Measurements from ENCODE around the gene SPIRE2.
"Not testable (repeated sequence)": the region's sequence is repeated elsewhere in the genome, so short reads cannot be mapped to it uniquely, and the experiment has no call there.

The SPIRE2 gene

GRCh38 chr16:89828199-89828869 is at the start of gene SPIRE2:
SPIRE2 (plus strand) TSS chr16:89828475; CDS start chr16:89828551, 76 bp downstream.
- peak; percentile 39 for DNase-seq (ENCODE audit: low read depth)

- no peak for DNase-seq (ENCODE audit: low read depth)
Observed at GRCh38 chr16:89779231-89779908, 48.9 kb upstream of the SPIRE2 start.

- no peak for DNase-seq (ENCODE audit: low read depth)
Observed at GRCh38 chr16:89779909-89780305, 48.4 kb upstream of the SPIRE2 start.

- DNase-seq (ENCODE audit: low read depth), result no peak
Observed at GRCh38 chr16:89782489-89782888, 45.8 kb upstream of the SPIRE2 start.

GRCh38 chr16:89783952-89784351 is 44.3 kb upstream of the SPIRE2 start:
- DNase-seq (ENCODE audit: low read depth), result not testable (repeated sequence)

GRCh38 chr16:89784406-89784805 is 43.9 kb upstream of the SPIRE2 start:
- no peak for DNase-seq (ENCODE audit: low read depth)

GRCh38 chr16:89785523-89786155 is 42.6 kb upstream of the SPIRE2 start:
- DNase-seq (ENCODE audit: low read depth), result peak; percentile 28

- DNase-seq (ENCODE audit: low read depth), result no peak
Observed at GRCh38 chr16:89786474-89787364, 41.6 kb upstream of the SPIRE2 start.

- no peak for DNase-seq (ENCODE audit: low read depth)
Observed at GRCh38 chr16:89787365-89787805, 40.9 kb upstream of the SPIRE2 start.

- no peak for DNase-seq (ENCODE audit: low read depth)
Observed at GRCh38 chr16:89791278-89791995, 36.8 kb upstream of the SPIRE2 start.

GRCh38 chr16:89793092-89793491 is 35.2 kb upstream of the SPIRE2 start:
- peak; percentile 43 for DNase-seq (ENCODE audit: low read depth)

- DNase-seq (ENCODE audit: low read depth), result no peak
Observed at GRCh38 chr16:89793955-89794354, 34.3 kb upstream of the SPIRE2 start.

GRCh38 chr16:89795676-89796075 is 32.6 kb upstream of the SPIRE2 start:
- DNase-seq (ENCODE audit: low read depth), result no peak

- DNase-seq (ENCODE audit: low read depth), result no peak
Observed at GRCh38 chr16:89796104-89796503, 32.2 kb upstream of the SPIRE2 start.

- no peak for DNase-seq (ENCODE audit: low read depth)
Observed at GRCh38 chr16:89798126-89798525, 30.1 kb upstream of the SPIRE2 start.

- DNase-seq (ENCODE audit: low read depth), result no peak
Observed at GRCh38 chr16:89798832-89799370, 29.4 kb upstream of the SPIRE2 start.

- DNase-seq (ENCODE audit: low read depth), result no peak
Observed at GRCh38 chr16:89801800-89802199, 26.5 kb upstream of the SPIRE2 start.

GRCh38 chr16:89805136-89805905 is 23.0 kb upstream of the SPIRE2 start:
- DNase-seq (ENCODE audit: low read depth), result no peak

- not testable (repeated sequence) for DNase-seq (ENCODE audit: low read depth)
Observed at GRCh38 chr16:89806589-89807193, 21.6 kb upstream of the SPIRE2 start.

- DNase-seq (ENCODE audit: low read depth), result no peak
Observed at GRCh38 chr16:89808475-89808874, 19.8 kb upstream of the SPIRE2 start.

Data from activated T-helper 1 cell treated with Interleukin-2 at 50 U/mL for 16 hours (primary cell).